ENCODE measurements around the gene STRA6.

GRCh38 chr15:74180881-74181602 lies 21.5 kb downstream of the STRA6 start:
- TF ChIP-seq POLR2A (IDR thresholded peaks at IDR 0.05) (no peak), CTCF (IDR thresholded peaks at IDR 0.05) (no peak)

All from esophagus squamous epithelium (tissue), 4 donors.